HFF-Myc (cell line): ENCODE data around the gene TNFRSF1B.
A peak's percentile ranks its signal among the peaks of the same experiment; 100 is the strongest.

Experiments
- DNase-seq: peaks from one replicate; pipeline ENCODE4 v3.0.0-alpha.2; 2011; ENCODE audit warnings: low read depth; ENCODE audit errors: extremely low read depth
- H3K4me3 ChIP-seq: replicated peaks from 2 replicates; pipeline ENCODE4 v1.5.1; 2011; ENCODE audit warnings: low read depth, mild to moderate bottlenecking, control low read depth, low read length
- TF ChIP-seq, protein P1 (sequence below): IDR thresholded peaks from 2 replicates; pipeline ENCODE4 v1.5.1; 2012; ENCODE audit warnings: mild to moderate bottlenecking, low read depth, low read length, control low read depth; ENCODE audit errors: missing control alignments

The TNFRSF1B gene

DNA sequence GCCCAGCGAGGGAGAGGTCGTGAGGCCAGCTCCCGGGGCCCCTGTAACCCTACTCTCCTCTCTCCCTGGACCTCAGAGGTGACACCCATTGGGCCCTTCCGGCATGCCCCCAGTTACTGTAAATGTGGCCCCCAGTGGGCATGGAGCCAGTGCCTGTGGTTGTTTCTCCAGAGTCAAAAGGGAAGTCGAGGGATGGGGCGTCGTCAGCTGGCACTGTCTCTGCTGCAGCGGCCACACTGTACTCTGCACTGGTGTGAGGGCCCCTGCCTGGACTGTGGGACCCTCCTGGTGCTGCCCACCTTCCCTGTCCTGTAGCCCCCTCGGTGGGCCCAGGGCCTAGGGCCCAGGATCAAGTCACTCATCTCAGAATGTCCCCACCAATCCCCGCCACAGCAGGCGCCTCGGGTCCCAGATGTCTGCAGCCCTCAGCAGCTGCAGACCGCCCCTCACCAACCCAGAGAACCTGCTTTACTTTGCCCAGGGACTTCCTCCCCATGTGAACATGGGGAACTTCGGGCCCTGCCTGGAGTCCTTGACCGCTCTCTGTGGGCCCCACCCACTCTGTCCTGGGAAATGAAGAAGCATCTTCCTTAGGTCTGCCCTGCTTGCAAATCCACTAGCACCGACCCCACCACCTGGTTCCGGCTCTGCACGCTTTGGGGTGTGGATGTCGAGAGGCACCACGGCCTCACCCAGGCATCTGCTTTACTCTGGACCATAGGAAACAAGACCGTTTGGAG, 23.7 kb upstream of the TNFRSF1B start:
- H3K4me3 ChIP-seq = no peak overlapping the region
- no peak for DNase-seq
- TF ChIP-seq, protein P1, sequence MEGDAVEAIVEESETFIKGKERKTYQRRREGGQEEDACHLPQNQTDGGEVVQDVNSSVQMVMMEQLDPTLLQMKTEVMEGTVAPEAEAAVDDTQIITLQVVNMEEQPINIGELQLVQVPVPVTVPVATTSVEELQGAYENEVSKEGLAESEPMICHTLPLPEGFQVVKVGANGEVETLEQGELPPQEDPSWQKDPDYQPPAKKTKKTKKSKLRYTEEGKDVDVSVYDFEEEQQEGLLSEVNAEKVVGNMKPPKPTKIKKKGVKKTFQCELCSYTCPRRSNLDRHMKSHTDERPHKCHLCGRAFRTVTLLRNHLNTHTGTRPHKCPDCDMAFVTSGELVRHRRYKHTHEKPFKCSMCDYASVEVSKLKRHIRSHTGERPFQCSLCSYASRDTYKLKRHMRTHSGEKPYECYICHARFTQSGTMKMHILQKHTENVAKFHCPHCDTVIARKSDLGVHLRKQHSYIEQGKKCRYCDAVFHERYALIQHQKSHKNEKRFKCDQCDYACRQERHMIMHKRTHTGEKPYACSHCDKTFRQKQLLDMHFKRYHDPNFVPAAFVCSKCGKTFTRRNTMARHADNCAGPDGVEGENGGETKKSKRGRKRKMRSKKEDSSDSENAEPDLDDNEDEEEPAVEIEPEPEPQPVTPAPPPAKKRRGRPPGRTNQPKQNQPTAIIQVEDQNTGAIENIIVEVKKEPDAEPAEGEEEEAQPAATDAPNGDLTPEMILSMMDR = no peak

DNA sequence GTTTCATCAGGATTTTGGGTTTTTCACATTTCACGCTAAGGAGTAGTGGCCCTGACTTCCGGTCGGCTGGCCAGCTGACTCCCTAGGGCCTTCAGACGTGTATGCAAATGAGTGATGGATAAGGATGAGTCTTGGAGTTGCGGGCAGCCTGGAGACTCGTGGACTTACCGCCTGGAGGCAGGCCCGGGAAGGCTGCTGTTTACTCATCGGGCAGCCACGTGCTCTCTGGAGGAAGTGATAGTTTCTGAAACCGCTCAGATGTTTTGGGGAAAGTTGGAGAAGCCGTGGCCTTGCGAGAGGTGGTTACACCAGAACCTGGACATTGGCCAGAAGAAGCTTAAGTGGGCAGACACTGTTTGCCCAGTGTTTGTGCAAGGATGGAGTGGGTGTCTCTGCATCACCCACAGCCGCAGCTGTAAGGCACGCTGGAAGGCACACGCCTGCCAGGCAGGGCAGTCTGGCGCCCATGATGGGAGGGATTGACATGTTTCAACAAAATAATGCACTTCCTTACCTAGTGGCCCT, 23.1 kb upstream of the TNFRSF1B start:
- H3K4me3 ChIP-seq = no peak overlapping the region
- DNase-seq = peak; percentile 81
- TF ChIP-seq, protein P1 = no peak

DNA sequence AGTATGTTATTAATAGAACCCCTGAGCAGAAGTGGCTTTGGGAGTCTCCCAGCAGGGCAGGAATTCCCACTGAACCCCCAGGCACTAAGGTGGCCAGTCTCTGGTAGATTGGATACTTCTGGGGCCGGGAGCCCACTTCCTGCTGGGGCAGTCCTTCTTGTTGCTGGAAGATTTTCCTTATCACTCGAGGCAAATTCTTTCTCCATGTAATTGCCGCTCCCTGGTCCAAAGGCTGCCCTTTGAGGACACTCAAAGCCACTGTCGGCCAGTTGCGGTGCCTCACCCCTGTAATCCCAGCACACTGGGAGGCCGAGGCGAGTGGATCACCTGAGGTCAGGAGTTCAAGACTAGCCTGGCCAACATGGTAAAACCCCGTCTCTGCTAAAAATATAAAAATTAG, 22.6 kb upstream of the TNFRSF1B start:
- no peak for DNase-seq
- no peak overlapping the region for H3K4me3 ChIP-seq
- TF ChIP-seq, protein P1 = no peak

DNA sequence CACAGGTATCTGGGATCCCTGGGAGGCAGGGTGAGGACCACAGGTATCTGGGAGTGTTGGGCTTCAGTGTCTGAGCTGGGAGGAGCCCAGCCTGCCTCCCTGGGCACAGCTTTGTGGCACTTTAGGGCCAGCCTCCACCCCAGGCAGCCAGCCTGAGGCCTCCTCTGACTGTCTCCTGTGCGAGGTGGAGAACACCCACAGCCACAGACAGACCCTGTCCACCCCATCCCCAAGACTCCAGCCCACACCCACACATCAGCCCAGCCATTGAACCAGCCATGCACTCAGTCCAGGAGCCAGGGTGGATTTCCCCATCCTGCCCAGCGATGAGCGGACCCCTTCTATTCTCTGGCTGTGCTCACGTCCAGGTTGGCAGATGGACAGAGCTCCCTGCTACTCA, 21.8 kb upstream of the TNFRSF1B start:
- TF ChIP-seq, protein P1 = no peak
- DNase-seq = no peak
- H3K4me3 ChIP-seq = no peak overlapping the region

DNA sequence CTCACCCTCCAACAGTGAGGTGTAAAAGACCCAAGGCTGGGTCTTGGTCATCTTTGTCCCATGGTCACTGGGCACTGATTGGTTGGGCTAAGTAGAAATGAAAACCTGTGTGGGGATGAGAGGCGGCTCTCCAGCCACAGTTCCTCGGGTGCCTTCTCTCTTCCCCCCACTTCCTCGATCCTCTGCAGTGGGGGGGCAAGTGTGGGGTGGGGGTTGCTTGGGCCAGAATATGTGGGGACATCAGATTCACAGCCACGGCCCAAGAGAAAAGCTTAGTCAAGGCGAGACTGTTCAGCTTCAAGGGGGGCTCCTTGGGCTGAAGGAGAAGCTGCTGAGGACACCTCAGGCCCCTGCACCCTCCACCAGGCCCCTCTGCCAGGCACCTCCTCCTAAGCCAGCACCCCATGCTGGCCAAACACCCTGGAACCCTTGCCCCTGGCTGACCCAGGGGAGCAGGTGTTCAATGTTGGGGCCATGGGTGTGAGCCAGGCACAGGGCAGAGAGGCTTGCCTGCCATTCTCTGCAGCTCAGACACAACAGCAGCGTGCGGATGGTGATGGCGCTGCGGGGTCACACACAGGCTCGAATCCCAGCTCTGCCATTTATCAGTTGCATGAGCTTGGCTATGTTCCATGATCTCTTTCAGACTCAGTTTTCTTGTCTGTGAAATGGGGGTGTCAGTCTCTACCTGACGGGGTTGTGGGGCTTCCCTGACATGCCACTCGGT, 21.0 kb upstream of the TNFRSF1B start:
- DNase-seq = no peak
- H3K4me3 ChIP-seq = no peak overlapping the region
- TF ChIP-seq, protein P1 = no peak

DNA sequence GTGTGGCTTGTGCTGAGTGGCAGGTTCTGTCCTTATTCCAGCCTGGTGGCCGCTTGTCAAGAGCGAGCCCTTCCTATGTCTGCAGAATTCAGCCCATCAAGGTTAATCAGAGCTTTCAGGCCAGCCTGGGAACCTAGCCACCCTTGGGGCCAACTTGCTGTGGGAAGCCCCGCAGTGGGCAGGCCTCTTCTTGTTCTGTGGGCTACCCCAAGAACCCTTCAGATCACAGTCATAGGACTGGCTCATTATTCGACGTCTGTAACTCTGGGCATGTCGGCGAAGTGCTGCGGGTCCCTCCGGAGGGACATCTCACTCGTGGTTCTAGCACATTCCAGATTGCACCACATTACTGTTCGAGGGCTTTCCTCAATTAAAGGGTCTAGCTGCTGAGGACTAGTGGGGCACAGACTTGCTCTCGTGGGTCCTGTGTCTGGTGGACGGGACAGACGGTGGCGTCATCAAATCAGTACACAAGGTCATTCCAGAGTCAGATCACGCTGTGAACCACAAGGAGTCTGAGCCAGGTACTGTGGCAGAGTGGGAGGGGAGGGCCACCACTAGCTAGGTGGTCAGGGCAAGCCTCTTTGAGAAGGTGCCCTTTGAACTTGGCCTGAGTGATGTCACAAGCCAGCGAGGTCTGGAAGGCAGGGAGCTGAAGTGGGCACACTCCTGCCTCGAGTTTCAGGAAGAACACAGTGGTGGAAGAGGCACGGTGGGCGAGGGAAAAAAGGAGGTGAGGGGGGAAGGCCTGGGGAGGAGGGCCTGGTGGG, 20.3 kb upstream of the TNFRSF1B start:
- TF ChIP-seq, protein P1 = no peak
- no peak overlapping the region for H3K4me3 ChIP-seq
- DNase-seq = no peak
